GM06990 (cell line): ENCODE results near the gene C8A.

Experiments
- DNase-seq: peaks from one replicate; pipeline ENCODE4 v3.0.0-alpha.2; 2011; ENCODE audit not compliant: insufficient read length; ENCODE audit errors: extremely low read depth
- H3K27me3 ChIP-seq: replicated peaks from 2 replicates; pipeline ENCODE4 v1.6.0; 2011; ENCODE audit warnings: low read length; ENCODE audit not compliant: control insufficient read depth, insufficient read depth
- H3K36me3 ChIP-seq: 2 replicates; pipeline ENCODE4 v1.5.1; 2011; ENCODE audit warnings: low read length; ENCODE audit not compliant: control insufficient read depth, insufficient read depth
- H3K4me3 ChIP-seq: replicated peaks from 2 replicates; pipeline ENCODE4 v1.5.1; 2011; ENCODE audit warnings: low read depth, mild to moderate bottlenecking, control low read depth, low read length
- CTCF ChIP-seq: IDR thresholded peaks from 2 replicates; pipeline ENCODE4 v1.5.1; 2011; ENCODE audit warnings: low read length, control low read depth, mild to moderate bottlenecking, inconsistent platforms; ENCODE audit not compliant: insufficient read depth, poor library complexity, severe bottlenecking

Gene C8A

GRCh38 chr1:56816909-56817308 lies 37.7 kb upstream of the C8A start:
- Histone ChIP-seq H3K4me3 (no peak overlapping the region), H3K27me3 (no peaks in the 10 kb centered on the region), H3K36me3 (no peaks in the 10 kb centered on the region)
- no peak for DNase-seq
- TF ChIP-seq CTCF, result no peak

GRCh38 chr1:56817716-56818463 lies 36.7 kb upstream of the C8A start:
- no peak for DNase-seq
- no peak for TF ChIP-seq CTCF
- H3K4me3 ChIP-seq, result no peak overlapping the region
- H3K27me3 ChIP-seq, result no peaks in the 10 kb centered on the region
- no peaks in the 10 kb centered on the region for H3K36me3 ChIP-seq

- Histone ChIP-seq H3K27me3 (no peaks in the 10 kb centered on the region), H3K36me3 (no peaks in the 10 kb centered on the region), H3K4me3 (no peak within 1 kb of the TSS)
- no peak for DNase-seq
- TF ChIP-seq CTCF, result no peak
Measured at GRCh38 chr1:56819387-56819899, 35.2 kb upstream of the C8A start, which contains the start of gene FYB2. Gene FYB2 (minus strand): TSS chr1:56819404. CDS start chr1:56819290, 114 bp downstream.

- no peak overlapping the region for H3K4me3 ChIP-seq
- peak; percentile 19 for DNase-seq
- peak; percentile 99 for TF ChIP-seq CTCF
Measured at GRCh38 chr1:56820755-56821461, 33.7 kb upstream of the C8A start.

DNA sequence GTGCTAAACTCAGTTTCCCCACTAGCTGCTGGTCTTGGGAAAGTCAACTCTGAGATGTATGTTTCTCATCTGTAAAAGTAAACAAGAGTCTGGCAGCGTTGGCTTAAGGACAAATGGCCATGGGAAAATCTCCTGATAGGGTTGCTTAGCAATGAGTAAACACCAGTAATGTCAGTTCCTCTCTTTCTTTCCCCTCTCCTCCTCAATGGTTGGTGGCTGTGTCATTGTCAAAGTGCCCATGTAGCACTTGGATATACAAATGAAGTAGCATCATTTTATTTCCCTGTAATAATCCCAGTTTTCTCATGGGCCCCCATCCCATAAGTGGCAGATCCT lies 33.2 kb upstream of the C8A start:
- no peak overlapping the region for H3K4me3 ChIP-seq
- H3K36me3 ChIP-seq, result no peaks in the 10 kb centered on the region
- no peak for DNase-seq
- TF ChIP-seq CTCF, result no peak
- no peaks in the 10 kb centered on the region for H3K27me3 ChIP-seq

More at GRCh38 chr1:56820755-56821461, 33.7 kb upstream of the C8A start:
- no peaks in the 10 kb centered on the region for H3K36me3 ChIP-seq
- H3K27me3 ChIP-seq, result no peaks in the 10 kb centered on the region
